GM21515 (cell line): ENCODE measurements around the gene ABCG4.
A peak's percentile ranks its signal among the peaks of the same experiment; 100 is the strongest.

ENCODE experiments used
- ATAC-seq: cut with Tn5 transposase; IDR thresholded peaks from one replicate; pipeline ENCODE4 v1.9.1; 2021; ENCODE audit not compliant: unreplicated experiment

Gene ABCG4

DNA sequence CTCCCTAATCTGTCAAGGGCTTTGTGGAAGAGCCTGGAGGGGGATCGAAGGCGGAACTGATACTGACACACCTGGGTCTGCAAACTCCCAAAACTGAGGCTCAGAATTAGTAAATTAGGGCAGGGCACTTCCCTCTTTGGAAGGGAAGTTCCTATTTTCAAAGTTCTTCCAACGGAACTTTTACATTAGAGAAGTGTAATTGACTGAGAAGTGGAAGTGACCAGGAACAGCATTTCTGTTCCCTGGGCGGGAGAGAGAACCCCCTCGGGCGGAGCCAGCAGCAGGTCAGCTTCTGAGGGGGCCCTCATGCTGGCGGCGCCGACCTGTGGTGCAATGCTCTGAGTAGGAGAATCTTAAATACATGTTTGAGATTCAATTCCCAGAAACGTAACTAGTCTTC is 56.2 kb downstream of the ABCG4 start:
- ATAC-seq, result no peak

DNA sequence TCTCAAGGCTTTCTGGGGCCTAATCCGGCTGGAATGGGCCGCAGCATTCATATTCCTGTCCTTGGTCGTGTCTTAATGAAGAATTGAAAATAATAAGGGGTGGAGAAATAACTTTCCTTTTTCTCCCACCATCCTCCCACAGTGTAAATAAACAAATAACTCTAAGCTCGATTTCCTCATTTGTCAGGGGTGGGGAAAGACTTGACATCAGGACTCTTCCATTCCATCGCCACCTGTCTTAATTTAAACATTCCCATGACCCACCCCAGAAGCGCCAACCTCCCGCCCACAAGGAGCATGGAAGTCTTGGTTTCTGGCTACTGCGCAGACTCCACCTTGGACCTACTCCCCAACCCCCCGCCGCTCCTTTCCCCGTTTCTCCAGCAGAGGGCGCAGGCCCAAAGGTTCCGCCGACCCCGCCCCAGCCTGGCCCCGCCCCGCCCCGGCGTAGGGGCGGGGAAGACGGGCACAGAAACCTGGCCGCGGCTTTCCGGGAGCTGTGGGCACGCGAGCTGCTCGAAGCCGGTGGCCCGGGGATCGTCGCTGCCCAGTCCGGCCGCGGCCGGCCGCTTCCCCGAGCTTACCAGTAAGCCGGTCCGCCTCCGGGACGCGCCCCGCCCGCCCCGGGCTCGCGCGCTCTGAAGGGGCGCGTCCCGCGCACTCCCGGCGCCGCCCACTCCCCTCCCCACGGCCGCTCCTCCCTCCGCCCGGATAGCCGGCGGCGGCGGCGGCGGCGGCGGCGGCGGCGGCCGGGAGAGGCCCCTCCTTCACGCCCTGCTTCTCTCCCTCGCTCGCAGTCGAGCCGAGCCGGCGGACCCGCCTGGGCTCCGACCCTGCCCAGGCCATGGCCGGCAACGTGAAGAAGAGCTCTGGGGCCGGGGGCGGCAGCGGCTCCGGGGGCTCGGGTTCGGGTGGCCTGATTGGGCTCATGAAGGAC is 57.0 kb downstream of the ABCG4 start, which contains the start of gene CBL:
Gene CBL (plus strand): TSS at position 766 of the 937 bp plus-strand sequence. CDS start 79 bp downstream, at position 845.
- ATAC-seq, result peak; percentile 73

DNA sequence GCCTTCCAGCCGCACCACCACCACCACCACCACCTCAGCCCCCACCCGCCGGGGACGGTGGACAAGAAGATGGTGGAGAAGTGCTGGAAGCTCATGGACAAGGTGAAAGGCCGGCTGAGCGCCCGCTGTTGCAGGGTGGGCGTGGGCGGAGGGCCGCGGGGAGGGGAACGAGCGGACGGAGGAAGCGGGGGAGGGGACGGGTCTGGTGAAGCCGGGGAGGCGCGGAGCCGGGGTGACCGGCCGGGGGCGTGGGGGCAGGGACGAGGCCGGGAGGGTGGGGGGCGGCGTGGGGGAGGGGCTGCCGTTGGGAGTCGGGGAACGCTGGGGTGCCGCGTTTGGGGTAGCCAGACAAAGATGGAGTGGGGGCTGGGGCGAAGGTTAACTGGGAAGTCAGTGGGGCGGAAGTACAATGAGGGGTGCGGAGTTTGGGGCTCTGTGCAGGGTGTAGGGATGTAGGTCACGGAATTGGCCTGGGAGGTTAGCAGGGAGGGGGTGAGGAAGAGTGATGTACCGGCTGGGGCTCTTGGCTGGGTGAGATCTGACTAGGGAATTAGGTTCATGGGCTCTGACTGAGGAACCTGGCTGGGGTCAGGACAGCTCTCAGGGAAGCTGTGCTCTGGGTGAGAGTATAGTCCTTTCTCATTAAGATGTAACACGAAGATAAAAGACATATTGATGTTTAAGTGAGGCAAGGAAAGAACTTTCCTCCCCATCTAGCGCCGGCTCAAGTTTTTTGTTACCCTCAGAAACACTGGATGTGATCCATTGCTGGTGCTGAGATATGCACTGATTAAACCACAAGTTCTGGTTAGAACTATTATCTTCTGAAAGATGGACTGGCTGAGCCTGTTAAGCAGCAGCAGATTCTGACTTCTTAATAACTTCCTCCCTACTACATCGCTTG is 57.9 kb downstream of the ABCG4 start:
- ATAC-seq, result peak; percentile 28

DNA sequence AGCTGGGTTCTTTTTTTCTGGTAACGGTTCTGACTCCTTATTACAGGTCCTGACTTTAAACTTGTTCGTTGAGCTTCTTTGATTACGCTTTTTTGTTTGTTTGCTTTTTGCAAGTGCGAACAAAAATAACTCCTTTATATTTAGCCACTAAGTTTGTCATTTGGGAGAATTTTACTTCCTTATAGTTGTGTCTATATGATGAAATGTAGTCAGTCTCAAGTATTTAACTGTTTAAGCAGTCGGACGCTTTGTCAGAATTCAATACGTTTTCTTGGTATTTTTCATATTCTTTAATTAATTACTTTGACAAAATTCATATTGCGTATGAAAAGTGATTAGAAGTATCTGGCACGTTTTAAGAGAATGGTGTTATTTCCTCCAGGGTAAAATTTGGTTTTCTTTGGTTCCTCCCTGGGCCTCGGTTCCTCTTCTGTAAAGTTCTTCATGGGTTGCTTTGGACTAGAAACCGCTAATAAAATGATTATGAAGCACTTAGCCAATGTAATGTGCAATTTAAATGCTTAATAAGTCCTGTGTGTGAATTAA is 58.6 kb downstream of the ABCG4 start:
- ATAC-seq, result no peak

DNA sequence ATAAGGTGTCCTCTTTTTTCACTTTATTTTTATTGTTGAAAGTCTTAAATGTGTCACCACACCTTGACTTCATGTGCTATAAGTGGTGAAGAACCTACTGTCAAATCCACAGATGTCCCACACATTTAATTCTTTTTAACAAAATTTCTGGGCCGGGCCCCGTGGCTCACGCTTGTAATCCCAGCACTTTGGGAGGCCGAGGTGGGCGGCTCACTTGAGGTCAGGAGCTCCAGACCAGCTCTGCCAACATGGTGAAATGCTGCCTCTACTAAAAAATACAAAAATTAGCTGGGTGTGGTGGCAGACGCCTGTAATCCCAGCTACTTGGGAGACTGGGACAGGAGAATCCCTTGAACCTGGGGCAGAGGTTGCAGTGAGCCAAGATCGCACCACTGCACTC is 60.3 kb downstream of the ABCG4 start:
- ATAC-seq, result no peak

DNA sequence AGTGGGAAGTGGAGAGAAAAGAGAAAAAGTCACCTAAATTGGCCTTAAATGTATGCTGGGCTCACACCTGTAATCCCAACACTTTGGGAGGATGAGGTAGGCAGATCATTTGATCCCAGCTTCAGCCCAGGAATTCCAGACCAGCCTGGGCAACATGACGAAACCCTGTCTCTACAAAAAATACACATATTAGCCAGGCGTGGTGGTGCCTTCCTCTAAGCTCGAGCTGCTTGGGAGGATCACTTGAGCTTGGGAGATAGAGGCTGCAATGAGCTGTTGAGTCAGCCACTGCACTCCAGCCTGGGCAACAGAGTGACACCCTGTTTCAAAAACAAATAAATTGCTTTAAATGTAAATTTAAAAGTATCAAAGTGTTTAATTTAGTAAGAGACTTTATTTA is 61.2 kb downstream of the ABCG4 start:
- ATAC-seq, result no peak
